ENCODE results near the gene FHOD1.

FHOD1 gene

DNA sequence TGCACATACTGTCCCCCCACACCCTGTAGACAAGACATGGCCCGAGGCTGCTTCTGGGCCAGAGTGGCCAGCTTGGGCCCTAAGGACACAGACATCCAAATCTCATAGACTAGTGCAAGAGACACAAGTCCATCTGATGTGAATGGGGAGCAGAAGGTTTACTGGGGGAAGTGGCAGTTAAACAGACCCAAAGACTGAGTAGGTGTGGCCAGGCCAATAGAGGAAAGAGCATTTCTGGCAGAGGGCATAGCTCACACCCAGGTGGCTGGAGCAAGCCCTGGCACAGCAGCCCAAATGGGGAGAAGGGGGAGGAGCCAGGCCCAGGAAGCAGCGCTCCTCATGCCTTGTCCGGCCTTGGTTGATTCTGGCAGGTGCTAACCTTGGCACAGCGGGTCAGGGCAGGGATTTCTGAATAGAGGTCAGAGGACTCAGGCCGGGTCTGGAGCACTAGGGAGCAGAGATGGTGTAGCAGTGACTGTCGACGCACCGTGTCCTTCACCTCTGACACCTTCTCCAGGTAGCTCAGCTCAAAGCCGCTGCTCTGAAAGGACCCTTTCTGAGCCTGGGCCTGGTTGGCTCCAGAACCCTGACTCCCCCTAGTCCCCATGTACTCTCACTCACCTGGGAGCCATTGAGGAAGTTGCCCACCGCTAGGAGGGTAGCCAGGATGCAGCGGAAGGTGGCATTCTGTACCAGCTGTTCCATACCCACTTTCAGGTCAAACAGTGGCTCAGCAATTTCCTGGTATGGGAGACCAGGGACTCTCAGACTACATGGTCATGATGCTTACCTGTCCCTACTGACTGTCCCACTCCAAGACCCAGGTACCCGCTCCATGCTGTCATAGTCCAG, 16.2 kb downstream of the FHOD1 start:
- TF ChIP-seq ZNF214 (tag by site-specific recombination; IDR thresholded peaks at IDR 0.05; ENCODE audit: borderline replicate concordance) (no peak), TCF7L2 (IDR thresholded peaks at IDR 0.05; ENCODE audit: borderline replicate concordance, low read depth, low read length) (no peak), ZNF138 (tag by site-specific recombination; IDR thresholded peaks at IDR 0.05; ENCODE audit: borderline replicate concordance) (no peak), ZFP69B (tag by site-specific recombination; IDR thresholded peaks at IDR 0.05) (no peak), ZNF664 (tag by site-specific recombination; IDR thresholded peaks at IDR 0.05) (no peak), ZNF19 (tag by site-specific recombination; IDR thresholded peaks at IDR 0.05; ENCODE audit: low read depth) (no peak), ZNF660 (tag by site-specific recombination; IDR thresholded peaks at IDR 0.05) (no peak), ZEB2 (tag by site-specific recombination; IDR thresholded peaks at IDR 0.05) (no peak), ZNF394 (tag by site-specific recombination; IDR thresholded peaks at IDR 0.05; ENCODE audit: borderline replicate concordance) (no peak), ZNF248 (tag by site-specific recombination; IDR thresholded peaks at IDR 0.05) (no peak), MZF1 (tag by site-specific recombination; IDR thresholded peaks at IDR 0.05; ENCODE audit: borderline replicate concordance) (no peak)
- TF ChIP-seq, protein P1, sequence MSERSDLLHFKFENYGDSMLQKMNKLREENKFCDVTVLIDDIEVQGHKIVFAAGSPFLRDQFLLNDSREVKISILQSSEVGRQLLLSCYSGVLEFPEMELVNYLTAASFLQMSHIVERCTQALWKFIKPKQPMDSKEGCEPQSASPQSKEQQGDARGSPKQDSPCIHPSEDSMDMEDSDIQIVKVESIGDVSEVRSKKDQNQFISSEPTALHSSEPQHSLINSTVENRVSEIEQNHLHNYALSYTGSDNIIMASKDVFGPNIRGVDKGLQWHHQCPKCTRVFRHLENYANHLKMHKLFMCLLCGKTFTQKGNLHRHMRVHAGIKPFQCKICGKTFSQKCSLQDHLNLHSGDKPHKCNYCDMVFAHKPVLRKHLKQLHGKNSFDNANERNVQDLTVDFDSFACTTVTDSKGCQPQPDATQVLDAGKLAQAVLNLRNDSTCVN (tag by site-specific recombination; optimal IDR thresholded peaks at IDR 0.05) = no peak
- TF ChIP-seq, protein P2, sequence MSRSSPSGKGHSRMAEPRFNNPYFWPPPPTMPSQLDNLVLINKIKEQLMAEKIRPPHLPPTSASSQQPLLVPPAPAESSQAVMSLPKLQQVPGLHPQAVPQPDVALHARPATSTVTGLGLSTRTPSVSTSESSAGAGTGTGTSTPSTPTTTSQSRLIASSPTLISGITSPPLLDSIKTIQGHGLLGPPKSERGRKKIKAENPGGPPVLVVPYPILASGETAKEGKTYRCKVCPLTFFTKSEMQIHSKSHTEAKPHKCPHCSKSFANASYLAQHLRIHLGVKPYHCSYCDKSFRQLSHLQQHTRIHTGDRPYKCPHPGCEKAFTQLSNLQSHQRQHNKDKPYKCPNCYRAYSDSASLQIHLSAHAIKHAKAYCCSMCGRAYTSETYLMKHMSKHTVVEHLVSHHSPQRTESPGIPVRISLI (tag by site-specific recombination; IDR thresholded peaks at IDR 0.05) = no peak
- TF ChIP-seq, protein P3, sequence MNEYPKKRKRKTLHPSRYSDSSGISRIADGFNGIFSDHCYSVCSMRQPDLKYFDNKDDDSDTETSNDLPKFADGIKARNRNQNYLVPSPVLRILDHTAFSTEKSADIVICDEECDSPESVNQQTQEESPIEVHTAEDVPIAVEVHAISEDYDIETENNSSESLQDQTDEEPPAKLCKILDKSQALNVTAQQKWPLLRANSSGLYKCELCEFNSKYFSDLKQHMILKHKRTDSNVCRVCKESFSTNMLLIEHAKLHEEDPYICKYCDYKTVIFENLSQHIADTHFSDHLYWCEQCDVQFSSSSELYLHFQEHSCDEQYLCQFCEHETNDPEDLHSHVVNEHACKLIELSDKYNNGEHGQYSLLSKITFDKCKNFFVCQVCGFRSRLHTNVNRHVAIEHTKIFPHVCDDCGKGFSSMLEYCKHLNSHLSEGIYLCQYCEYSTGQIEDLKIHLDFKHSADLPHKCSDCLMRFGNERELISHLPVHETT (tag by site-specific recombination; IDR thresholded peaks at IDR 0.05) = no peak
- TF ChIP-seq, protein P4, sequence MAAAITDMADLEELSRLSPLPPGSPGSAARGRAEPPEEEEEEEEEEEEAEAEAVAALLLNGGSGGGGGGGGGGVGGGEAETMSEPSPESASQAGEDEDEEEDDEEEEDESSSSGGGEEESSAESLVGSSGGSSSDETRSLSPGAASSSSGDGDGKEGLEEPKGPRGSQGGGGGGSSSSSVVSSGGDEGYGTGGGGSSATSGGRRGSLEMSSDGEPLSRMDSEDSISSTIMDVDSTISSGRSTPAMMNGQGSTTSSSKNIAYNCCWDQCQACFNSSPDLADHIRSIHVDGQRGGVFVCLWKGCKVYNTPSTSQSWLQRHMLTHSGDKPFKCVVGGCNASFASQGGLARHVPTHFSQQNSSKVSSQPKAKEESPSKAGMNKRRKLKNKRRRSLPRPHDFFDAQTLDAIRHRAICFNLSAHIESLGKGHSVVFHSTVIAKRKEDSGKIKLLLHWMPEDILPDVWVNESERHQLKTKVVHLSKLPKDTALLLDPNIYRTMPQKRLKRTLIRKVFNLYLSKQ (tag by site-specific recombination; IDR thresholded peaks at IDR 0.05; ENCODE audit: borderline replicate concordance) = no peak
- peaks cover 5 to 71% of the 10 kb centered on the region in 2 experiments; a peak in 2 of 3 replicates for H3K36me3 ChIP-seq (ENCODE audit: control insufficient read depth in 2 of 2, insufficient read depth in 1 of 2, low read length in 2 of 2)
- ChIA-PET POLR2A (interaction anchor here (0.8 to 10.0 kb wide), 2 partner anchors 16 kb away, joined by 3 to 109 read pairs; partner anchors contain the start of genes FHOD1 and SLC9A5), CTCF (interaction anchor here (0.6 to 2.1 kb wide), 3 partner anchors 15 to 337 kb away, joined by 3 to 4 read pairs (median 3); no protein-coding TSS in a partner anchor)
- no peak overlapping the region for H3K27ac ChIP-seq (ENCODE audit: extremely low read depth, low read depth, low read length)
- H3K4me3 ChIP-seq (ENCODE audit: low read depth, low read length) = no peak overlapping the region
- no peaks in the 10 kb centered on the region for H3K4me1 ChIP-seq (ENCODE audit: control insufficient read depth, insufficient read depth, low read length)
- no peaks in the 10 kb centered on the region for H3K9me3 ChIP-seq (ENCODE audit: control insufficient read depth, insufficient read depth, low read depth, low read length)

DNA sequence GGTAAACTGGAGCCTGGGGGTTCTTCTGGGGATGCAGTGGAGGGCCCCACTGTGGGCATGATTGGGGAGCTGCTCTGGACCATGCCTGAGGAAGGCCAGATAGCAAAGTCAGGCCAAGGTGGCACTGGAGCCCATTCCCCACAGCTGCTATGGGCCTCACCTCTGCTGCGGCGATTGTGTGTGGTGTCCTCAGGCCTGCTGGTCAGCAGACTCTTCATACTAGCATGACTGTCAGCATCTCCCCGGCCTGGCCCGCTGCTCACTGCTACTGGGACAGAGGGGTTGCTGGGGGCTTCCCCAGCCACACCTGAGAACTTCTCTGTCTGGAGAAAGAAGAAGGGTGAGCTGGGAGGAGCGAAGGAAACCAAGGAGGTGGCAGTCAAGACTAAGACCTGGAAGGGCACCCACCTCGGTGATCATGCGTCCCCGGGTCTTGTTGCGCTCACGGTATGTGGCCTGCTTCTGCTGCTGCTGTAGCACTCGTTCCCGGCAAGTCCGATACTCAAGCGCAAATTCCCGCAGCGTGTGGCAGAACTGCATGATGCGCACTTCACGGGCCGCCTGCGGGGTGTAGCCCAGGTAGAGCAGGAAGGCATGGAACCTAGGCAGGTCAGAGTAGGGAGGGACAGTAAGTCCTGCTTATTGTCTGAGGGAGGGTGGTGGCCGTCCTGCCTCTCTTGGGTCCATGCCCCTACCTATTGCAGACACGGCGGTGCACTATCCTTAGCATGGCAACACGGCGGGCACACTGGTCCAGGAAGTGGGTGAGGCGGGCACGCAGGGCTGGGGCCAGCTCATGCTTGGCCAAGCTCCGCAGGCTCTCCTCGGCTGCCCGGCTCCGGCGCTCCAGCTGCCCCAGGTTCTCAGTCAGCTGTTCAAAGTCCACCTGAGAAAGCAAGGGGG, 17.1 kb downstream of the FHOD1 start:
- POLR2A ChIA-PET = interaction anchor here (10.0 kb wide), 1 partner anchor 17 kb away, joined by 109 read pairs; the partner anchor contains the start of genes FHOD1 and SLC9A5
- CTCF ChIA-PET = no interaction called here
- H3K36me3 ChIP-seq (ENCODE audit: control insufficient read depth in 2 of 2, insufficient read depth in 1 of 2, low read length in 2 of 2) = peaks cover 4 to 63% of the 10 kb centered on the region in 2 experiments; a peak in 2 of 3 replicates
- H3K4me1 ChIP-seq (ENCODE audit: control insufficient read depth, insufficient read depth, low read length) = no peaks in the 10 kb centered on the region
- no peaks in the 10 kb centered on the region for H3K9me3 ChIP-seq (ENCODE audit: control insufficient read depth, insufficient read depth, low read depth, low read length)
- H3K27ac ChIP-seq (ENCODE audit: extremely low read depth, low read depth, low read length) = no peak overlapping the region
- no peak overlapping the region for H3K4me3 ChIP-seq (ENCODE audit: low read depth, low read length)
- TF ChIP-seq ZNF544 (tag by site-specific recombination; IDR thresholded peaks at IDR 0.05) (no peak), ZNF473 (tag by site-specific recombination; IDR thresholded peaks at IDR 0.05) (no peak), ZNF600 (tag by site-specific recombination; IDR thresholded peaks at IDR 0.05) (no peak), ZBTB20 (tag by site-specific recombination; IDR thresholded peaks at IDR 0.05) (no peak), ZNF140 (tag by site-specific recombination; IDR thresholded peaks at IDR 0.05) (no peak), ZNF174 (tag by site-specific recombination; IDR thresholded peaks at IDR 0.05) (no peak)
- TF ChIP-seq, protein P5, sequence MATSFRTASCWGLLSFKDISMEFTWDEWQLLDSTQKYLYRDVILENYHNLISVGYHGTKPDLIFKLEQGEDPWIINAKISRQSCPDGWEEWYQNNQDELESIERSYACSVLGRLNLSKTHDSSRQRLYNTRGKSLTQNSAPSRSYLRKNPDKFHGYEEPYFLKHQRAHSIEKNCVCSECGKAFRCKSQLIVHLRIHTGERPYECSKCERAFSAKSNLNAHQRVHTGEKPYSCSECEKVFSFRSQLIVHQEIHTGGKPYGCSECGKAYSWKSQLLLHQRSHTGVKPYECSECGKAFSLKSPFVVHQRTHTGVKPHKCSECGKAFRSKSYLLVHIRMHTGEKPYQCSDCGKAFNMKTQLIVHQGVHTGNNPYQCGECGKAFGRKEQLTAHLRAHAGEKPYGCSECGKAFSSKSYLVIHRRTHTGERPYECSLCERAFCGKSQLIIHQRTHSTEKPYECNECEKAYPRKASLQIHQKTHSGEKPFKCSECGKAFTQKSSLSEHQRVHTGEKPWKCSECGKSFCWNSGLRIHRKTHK (tag by site-specific recombination; IDR thresholded peaks at IDR 0.05) = no peak
- TF ChIP-seq, protein P6, sequence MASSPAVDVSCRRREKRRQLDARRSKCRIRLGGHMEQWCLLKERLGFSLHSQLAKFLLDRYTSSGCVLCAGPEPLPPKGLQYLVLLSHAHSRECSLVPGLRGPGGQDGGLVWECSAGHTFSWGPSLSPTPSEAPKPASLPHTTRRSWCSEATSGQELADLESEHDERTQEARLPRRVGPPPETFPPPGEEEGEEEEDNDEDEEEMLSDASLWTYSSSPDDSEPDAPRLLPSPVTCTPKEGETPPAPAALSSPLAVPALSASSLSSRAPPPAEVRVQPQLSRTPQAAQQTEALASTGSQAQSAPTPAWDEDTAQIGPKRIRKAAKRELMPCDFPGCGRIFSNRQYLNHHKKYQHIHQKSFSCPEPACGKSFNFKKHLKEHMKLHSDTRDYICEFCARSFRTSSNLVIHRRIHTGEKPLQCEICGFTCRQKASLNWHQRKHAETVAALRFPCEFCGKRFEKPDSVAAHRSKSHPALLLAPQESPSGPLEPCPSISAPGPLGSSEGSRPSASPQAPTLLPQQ (tag by site-specific recombination; IDR thresholded peaks at IDR 0.05) = no peak

Measured in HEK293 (cell line).